Esophagus squamous epithelium (tissue), 5 donors: Measurements from ENCODE around the gene ARHGAP4. TPM values are rescaled to one million over a fixed set of nuclear protein-coding genes. Genes with fewer than 3 reads are reported as not detected.
A peak's percentile ranks its signal among the peaks of the same experiment; 100 is the strongest.

Experiments
- DNase-seq: peaks from one replicate; lab custom pipeline; 2025; lab: John Stamatoyannopoulos, UW
- H3K27ac ChIP-seq, 4 donors: fragments of 200-600 bp; sonication (generic); one replicate each; pipeline ENCODE4 v1.5.1; 2016 to 2019; ENCODE audit warnings: mild to moderate bottlenecking in 1 of 4
- H3K27me3 ChIP-seq, 4 donors: fragments of 200-600 bp; sonication (generic); 1 replicate in 3 of 4; 2 replicates in 1 of 4; pipeline versions ENCODE4 v1.5.1 to v1.6.0; 2017 to 2021; ENCODE audit warnings: antibody characterized with exemption in 1 of 4
- H3K36me3 ChIP-seq, 3 donors: fragments of 200-600 bp; sonication (generic); one replicate each; pipeline ENCODE4 v1.5.1; 2016 to 2019
- H3K4me1 ChIP-seq, 3 donors: fragments of 200-600 bp; sonication (generic); one replicate each; pipeline ENCODE4 v1.5.1; 2017 to 2019
- H3K4me3 ChIP-seq, 4 donors: fragments of 200-600 bp; sonication (generic); 1 replicate in 3 of 4; 2 replicates in 1 of 4; pipeline ENCODE4 v1.5.1; 2016 to 2019; ENCODE audit warnings: mild to moderate bottlenecking in 2 of 4, moderate library complexity in 1 of 4
- H3K9me3 ChIP-seq, 3 donors: fragments of 200-600 bp; sonication (generic); one replicate each; pipeline ENCODE4 v1.5.1; 2016 to 2019
- POLR2A ChIP-seq, 4 donors: fragments of 450-650 bp; IDR thresholded peaks; one replicate each; pipeline ENCODE4 v1.6.1; 2017; ENCODE audit warnings: antibody characterized with exemption in 4 of 4, mild to moderate bottlenecking in 4 of 4, moderate library complexity in 3 of 4
- WGBS, 2 donors: methylation state at CpG; one replicate each; pipeline ENCODE4 v1.1.5; 2018; 5-methylcytosine and 5-hydroxymethylcytosine counted together
- intact Hi-C: fragments of 100-400 bp; cut with DNase I; formaldehyde crosslinking; loops from one replicate; pipeline ENCODE4 v1.15.0; 2022
- total RNA-seq, 4 donors: library from RNA; depleted of rRNA; stranded (reverse); fragments of >200 nt; gene quantifications; one replicate each; pipeline ENCODE4 v1.1.0, GENCODE V29; 2016
- TF ChIP-seq, protein P1 (sequence below), 6 experiments: fragments of 450-650 bp in 4 of 6; fragments of 200-600 bp in 2 of 6; sonication (generic) in 2 of 6; IDR thresholded peaks; one replicate each; pipeline ENCODE4 v1.5.1; 2016 to 2019; ENCODE audit warnings: antibody characterized with exemption in 6 of 6, mild to moderate bottlenecking in 4 of 6, moderate library complexity in 4 of 6
- donor health status: DM: yes; HTN: yes; CAD: no.

The ARHGAP4 gene
- total RNA-seq, 4 donors from 2014 or later: 3.9 to 18.3 (median 7.6) TPM

DNA sequence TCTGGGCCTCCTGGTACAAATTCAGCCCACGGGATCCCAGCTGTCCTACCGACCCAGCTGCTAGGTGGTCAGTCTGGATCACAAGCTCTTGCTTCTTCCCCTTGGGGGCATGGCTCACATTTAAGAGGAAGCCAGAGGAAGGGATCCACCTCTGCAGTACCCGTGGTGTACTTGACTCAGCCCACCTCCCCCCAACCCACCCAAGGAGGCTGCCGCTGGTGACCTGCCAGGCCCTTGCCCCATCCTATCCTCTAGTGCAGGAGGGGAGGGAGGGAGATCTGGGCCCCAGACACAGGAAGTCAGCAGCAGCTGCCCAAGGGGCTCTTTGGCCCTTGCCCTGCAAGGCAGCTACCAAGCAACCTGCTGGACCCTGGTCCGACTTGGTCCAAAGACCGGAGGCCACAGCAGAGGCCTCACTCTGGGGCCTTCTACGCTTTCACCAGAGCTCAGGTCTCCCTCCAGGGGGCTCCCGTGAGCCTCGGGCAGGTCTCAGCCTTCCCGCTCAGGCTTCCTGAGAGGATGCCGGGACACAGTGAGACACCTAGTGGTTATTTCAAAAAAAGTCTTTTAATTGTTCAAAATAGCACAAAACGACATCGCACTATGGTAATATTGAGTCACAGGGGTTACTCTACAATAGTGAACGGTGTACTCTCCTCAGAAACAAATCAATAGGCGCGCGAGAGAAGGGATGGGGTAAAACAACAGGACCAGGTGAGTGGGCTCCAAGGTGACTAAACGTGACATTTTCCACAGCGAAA is 21.1 kb upstream of the ARHGAP4 start:
- Histone ChIP-seq H3K4me3 (no peak overlapping the region), H3K27ac (peak overlapping the region in 3 of 4 donors; percentile 59 to 77 (median 77)), H3K4me1 (peaks cover 0 to 25% (median 0%) of the 10 kb centered on the region in 3 donors), H3K36me3 (peaks cover 13 to 38% (median 20%) of the 10 kb centered on the region in 3 donors), H3K27me3 (no peaks in the 10 kb centered on the region), H3K9me3 (no peaks in the 10 kb centered on the region)
- WGBS, 2 donors: 49 to 56% methylated on average over 7 to 10 of the region's 19 CpGs
- no peak for DNase-seq
- no peak for TF ChIP-seq POLR2A (IDR thresholded peaks at IDR 0.05)
- TF ChIP-seq, protein P1, sequence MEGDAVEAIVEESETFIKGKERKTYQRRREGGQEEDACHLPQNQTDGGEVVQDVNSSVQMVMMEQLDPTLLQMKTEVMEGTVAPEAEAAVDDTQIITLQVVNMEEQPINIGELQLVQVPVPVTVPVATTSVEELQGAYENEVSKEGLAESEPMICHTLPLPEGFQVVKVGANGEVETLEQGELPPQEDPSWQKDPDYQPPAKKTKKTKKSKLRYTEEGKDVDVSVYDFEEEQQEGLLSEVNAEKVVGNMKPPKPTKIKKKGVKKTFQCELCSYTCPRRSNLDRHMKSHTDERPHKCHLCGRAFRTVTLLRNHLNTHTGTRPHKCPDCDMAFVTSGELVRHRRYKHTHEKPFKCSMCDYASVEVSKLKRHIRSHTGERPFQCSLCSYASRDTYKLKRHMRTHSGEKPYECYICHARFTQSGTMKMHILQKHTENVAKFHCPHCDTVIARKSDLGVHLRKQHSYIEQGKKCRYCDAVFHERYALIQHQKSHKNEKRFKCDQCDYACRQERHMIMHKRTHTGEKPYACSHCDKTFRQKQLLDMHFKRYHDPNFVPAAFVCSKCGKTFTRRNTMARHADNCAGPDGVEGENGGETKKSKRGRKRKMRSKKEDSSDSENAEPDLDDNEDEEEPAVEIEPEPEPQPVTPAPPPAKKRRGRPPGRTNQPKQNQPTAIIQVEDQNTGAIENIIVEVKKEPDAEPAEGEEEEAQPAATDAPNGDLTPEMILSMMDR (IDR thresholded peaks at IDR 0.05): peak; percentile 61 to 82 (median 78)
- intact Hi-C loops: loop anchor here (5.0 kb wide), 1 partner anchor 180 kb away; no protein-coding TSS in a partner anchor

DNA sequence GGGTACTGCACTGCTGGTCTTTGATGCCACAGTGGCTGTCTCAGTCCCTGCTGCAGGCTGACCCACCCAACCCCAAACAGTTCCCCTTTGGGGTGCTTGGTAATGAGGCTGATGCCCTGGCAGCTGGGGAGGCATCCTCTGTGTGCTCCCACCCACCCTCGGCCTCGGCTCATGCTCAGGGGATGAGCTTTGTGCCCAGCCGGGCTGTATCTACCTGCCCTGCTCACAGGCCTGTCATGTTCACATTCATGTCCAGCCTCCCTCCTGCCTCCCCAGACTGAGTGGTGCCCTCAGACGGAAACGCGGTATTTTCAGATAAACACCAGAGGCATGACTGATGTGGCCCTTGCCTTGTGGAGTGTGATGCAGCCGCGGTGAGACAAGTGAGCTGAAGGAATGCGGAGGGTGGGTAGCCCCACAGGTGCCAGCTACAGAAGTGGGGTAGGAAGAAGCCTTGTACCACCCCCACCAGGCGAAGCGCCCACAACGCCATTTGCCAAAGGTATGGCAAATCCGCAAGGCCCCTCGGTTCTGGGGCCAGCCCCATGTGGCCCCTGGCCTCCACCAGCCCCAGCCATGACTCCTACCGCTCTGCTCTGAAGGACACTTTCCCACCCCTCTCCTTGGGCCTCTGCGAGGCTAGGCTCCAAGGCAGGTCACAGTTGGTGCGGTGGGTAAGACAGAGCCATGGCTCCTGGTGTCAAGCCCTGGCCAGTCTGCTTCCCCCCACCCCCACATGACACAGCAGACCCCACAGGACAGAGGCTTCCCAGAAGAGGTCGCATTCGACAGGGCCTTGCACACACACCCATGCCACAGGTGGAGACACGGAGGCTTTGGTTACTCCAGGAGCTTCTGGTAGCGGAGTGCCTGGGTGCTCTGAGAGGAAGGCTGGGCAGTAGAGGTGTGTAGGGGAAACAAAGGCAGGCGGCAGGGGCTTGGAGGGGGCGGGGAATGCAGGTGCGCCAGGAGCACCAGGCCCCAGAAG is 20.2 kb upstream of the ARHGAP4 start:
- TF ChIP-seq POLR2A (IDR thresholded peaks at IDR 0.05): no peak
- TF ChIP-seq, protein P1 (IDR thresholded peaks at IDR 0.05): no peak
- H3K4me1 ChIP-seq: peaks cover 0 to 31% (median 0%) of the 10 kb centered on the region in 3 donors
- no peaks in the 10 kb centered on the region for H3K9me3 ChIP-seq
- H3K27me3 ChIP-seq: no peaks in the 10 kb centered on the region
- H3K27ac ChIP-seq: peak overlapping the region in 2 of 4 donors; percentile 42 to 77
- H3K36me3 ChIP-seq: peaks cover 6 to 29% (median 11%) of the 10 kb centered on the region in 3 donors
- no peak overlapping the region for H3K4me3 ChIP-seq
- 84% methylated on average over 5 to 17 of the region's 24 CpGs for WGBS, 2 donors
- intact Hi-C loops: loop anchor here (5.0 kb wide), 1 partner anchor 179 kb away; no protein-coding TSS in a partner anchor
- no peak for DNase-seq

DNA sequence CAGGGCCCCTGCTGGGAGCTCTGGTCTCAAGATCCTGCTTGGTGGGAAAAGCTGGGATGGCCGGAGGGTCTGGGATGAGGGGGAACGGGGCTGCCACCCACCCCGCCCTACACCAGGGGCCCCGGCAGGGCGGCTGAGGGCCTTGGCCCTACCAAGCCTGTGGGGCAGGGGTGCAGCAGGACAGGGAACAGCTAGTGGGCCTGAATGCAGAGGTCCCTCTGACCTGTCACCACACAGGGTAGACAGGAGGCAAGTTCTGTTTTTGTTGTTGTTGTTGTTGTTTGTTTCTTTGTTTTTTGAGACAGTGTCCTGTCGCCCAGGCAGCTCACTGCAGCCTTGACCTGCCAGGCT is 18.7 kb upstream of the ARHGAP4 start:
- Histone ChIP-seq H3K4me3 (peak overlapping the region in 3 of 4 donors; percentile 23 to 51 (median 38)), H3K36me3 (peaks cover under 1 to 14% (median 1%) of the 10 kb centered on the region in 3 donors), H3K27me3 (no peaks in the 10 kb centered on the region), H3K4me1 (peaks cover 0 to 27% (median 0%) of the 10 kb centered on the region in 3 donors), H3K9me3 (no peaks in the 10 kb centered on the region), H3K27ac (peak overlapping the region in 1 of 4 donors; percentile 36)
- TF ChIP-seq, protein P1 (IDR thresholded peaks at IDR 0.05): no peak
- TF ChIP-seq POLR2A (IDR thresholded peaks at IDR 0.05): no peak
- no peak for DNase-seq
- intact Hi-C loops: loop anchor here (5.0 kb wide), 1 partner anchor 177 kb away; no protein-coding TSS in a partner anchor
- no CpG with 5 or more reads among the region's 6 CpGs for WGBS, 2 donors

DNA sequence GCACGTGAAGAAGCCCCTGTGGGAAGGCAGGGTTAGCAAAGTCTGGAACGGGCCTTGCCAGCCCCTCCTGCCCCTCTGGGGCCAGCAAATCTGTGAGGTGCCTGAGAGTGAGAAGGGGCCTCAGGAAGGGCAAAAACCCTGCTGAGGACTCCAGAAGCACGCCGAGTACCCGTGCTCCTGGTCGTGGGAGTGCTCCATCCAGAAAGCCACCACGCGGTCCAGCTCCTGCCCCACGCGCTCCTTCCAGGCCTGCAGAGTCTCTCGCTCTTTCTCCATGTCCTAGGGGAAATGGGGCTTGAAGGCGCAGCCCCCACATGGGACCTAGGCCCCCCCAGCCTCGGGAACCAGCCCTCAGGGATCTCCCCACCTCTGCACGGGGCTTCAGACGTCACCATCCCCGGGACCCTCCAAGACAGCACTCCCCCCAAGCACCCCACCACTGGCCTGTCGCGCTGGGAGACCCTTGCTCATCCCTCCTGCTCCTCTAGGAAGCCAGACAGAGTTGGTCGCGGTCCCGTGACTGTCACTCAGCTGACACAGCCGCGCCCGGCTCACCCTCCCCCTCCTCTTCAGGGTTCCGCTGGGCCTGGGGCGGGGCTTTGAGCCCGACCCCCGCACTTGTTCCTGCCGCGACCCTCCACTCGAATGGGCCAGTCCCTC is 18.2 kb upstream of the ARHGAP4 start, which contains the start of gene RENBP:
Gene RENBP, minus strand, starts transcription at position 504 of the 660 bp plus-strand sequence. Its CDS starts 33 bp downstream, at position 471.
- TF ChIP-seq POLR2A (IDR thresholded peaks at IDR 0.05): no peak
- TF ChIP-seq, protein P1 (IDR thresholded peaks at IDR 0.05): no peak
- intact Hi-C loops: no loop called here
- Histone ChIP-seq H3K9me3 (no peaks in the 10 kb centered on the region), H3K4me1 (peaks cover 0 to 23% (median 0%) of the 10 kb centered on the region in 3 donors), H3K4me3 (peak within 1 kb of the TSS in 3 of 4 donors; percentile 23 to 51 (median 38)), H3K27ac (peak within 1 kb of the TSS in 1 of 4 donors; percentile 36), H3K27me3 (no peaks in the 10 kb centered on the region), H3K36me3 (peaks cover 0 to 9% (median 0%) of the 10 kb centered on the region in 3 donors)
- WGBS, 2 donors: 42 to 89% methylated on average over 5 to 6 of the region's 31 CpGs
- no peak for DNase-seq
